Liver (tissue), 9 donors: Measurements from ENCODE around the gene APOBEC3H. TPM values are rescaled to one million over a fixed set of nuclear protein-coding genes. Genes with fewer than 3 reads are reported as not detected.
"Not testable (repeated sequence)": the region's sequence is repeated elsewhere in the genome, so short reads cannot be mapped to it uniquely, and the experiment has no call there.

Source experiments
- DNase-seq: peaks from one replicate; pipeline ENCODE4 v3.0.0-alpha.2; 2017; ENCODE audit warnings: low spot score
- H3K27ac ChIP-seq, 2 donors: one replicate each; pipeline ENCODE4 v1.7.0; 2013; ENCODE audit warnings: inconsistent platforms in 2 of 2, low read length in 2 of 2, control low read depth in 1 of 2, low read depth in 1 of 2, mild to moderate bottlenecking in 1 of 2
- H3K27me3 ChIP-seq, 4 donors: one replicate each; pipeline versions ENCODE4 v1.6.1 to v1.7.0; 2013; ENCODE audit warnings: low read length in 3 of 4, inconsistent platforms in 1 of 4, mild to moderate bottlenecking in 1 of 4, moderate library complexity in 1 of 4; ENCODE audit not compliant: control insufficient read depth in 4 of 4, insufficient read depth in 4 of 4
- H3K36me3 ChIP-seq, 4 donors: one replicate each; pipeline versions ENCODE4 v1.6.1 to v1.7.0; 2013; ENCODE audit warnings: low read length in 3 of 4, mild to moderate bottlenecking in 3 of 4, low read depth in 1 of 4, moderate library complexity in 1 of 4; ENCODE audit not compliant: control insufficient read depth in 4 of 4, insufficient read depth in 3 of 4
- H3K4me1 ChIP-seq, 4 donors: one replicate each; pipeline versions ENCODE4 v1.6.1 to v1.7.0; 2013; ENCODE audit warnings: low read length in 3 of 4, mild to moderate bottlenecking in 3 of 4, moderate library complexity in 1 of 4; ENCODE audit not compliant: control insufficient read depth in 4 of 4, insufficient read depth in 4 of 4
- H3K4me3 ChIP-seq, 3 donors: one replicate each; pipeline versions ENCODE4 v1.6.1 to v1.7.0; 2013; ENCODE audit warnings: low read length in 3 of 3, control low read depth in 1 of 3, low read depth in 1 of 3, mild to moderate bottlenecking in 1 of 3
- H3K9ac ChIP-seq, 2 donors: one replicate each; pipeline ENCODE4 v1.7.0; 2013; ENCODE audit warnings: low read length in 2 of 2, mild to moderate bottlenecking in 2 of 2, moderate library complexity in 2 of 2, control low read depth in 1 of 2, low read depth in 1 of 2
- H3K9me3 ChIP-seq, 4 donors: one replicate each; pipeline versions ENCODE4 v1.6.1 to v1.7.0; 2013; ENCODE audit warnings: low read length in 3 of 4; ENCODE audit not compliant: control insufficient read depth in 4 of 4
- FOXA1 ChIP-seq: IDR thresholded peaks from 2 replicates; pipeline ENCODE4 v1.6.1; 2016; ENCODE audit warnings: antibody characterized with exemption
- FOXA2 ChIP-seq: IDR thresholded peaks from 2 replicates; pipeline ENCODE4 v1.6.1; 2016; ENCODE audit warnings: antibody characterized with exemption
- HNF4G ChIP-seq: IDR thresholded peaks from 2 replicates; pipeline ENCODE4 v1.6.1; 2016; ENCODE audit warnings: antibody characterized with exemption
- RAD21 ChIP-seq, 2 donors: IDR thresholded peaks; 2 replicates each; pipeline ENCODE4 v1.6.1; 2016; ENCODE audit warnings: antibody characterized with exemption in 2 of 2, mild to moderate bottlenecking in 2 of 2
- RXRA ChIP-seq, 2 donors: IDR thresholded peaks; 2 replicates each; pipeline ENCODE4 v1.6.1; 2017 to 2018; ENCODE audit warnings: antibody characterized with exemption in 2 of 2, mild to moderate bottlenecking in 1 of 2
- SP1 ChIP-seq: IDR thresholded peaks from 2 replicates; pipeline ENCODE4 v1.6.1; 2018; ENCODE audit warnings: antibody characterized with exemption, mild to moderate bottlenecking
- WGBS: extraction: QIAGEN DNeasy Blood & Tissue Kit; methylation state at CpG from one replicate; pipeline ENCODE4 v1.1.7; 2013; 5-methylcytosine and 5-hydroxymethylcytosine counted together
- polyA plus RNA-seq, 2 donors: library from polyadenylated mRNA; stranded (reverse) in 1 of 2; unstranded in 1 of 2; fragments of 200-250 nt in 1 of 2; fragments of >200 nt in 1 of 2; fragmentation: Nextera tagmentation in 1 of 2; extraction: Ambion mirVana in 1 of 2; gene quantifications; one replicate each; pipeline versions ENCODE4 v1.2.1 to v1.2.3, GENCODE V29; 2013 to 2015
- total RNA-seq, 2 donors: library from RNA; depleted of rRNA; stranded (reverse); fragments of >200 nt; gene quantifications; one replicate each; pipeline ENCODE4 v1.2.3, GENCODE V29; 2014
- TF ChIP-seq, protein P1 (sequence below): fragments of 150-350 bp; IDR thresholded peaks from 2 replicates; pipeline ENCODE4 v1.5.1; 2017; ENCODE audit warnings: improper control_type of control experiment, low read depth, low read length; ENCODE audit not compliant: missing input control
- TF ChIP-seq, protein P2 (sequence below): IDR thresholded peaks from 2 replicates; pipeline ENCODE4 v1.6.1; 2016; ENCODE audit warnings: antibody characterized with exemption
- TF ChIP-seq, protein P3 (sequence below): IDR thresholded peaks from 2 replicates; pipeline ENCODE4 v1.6.1; 2016; ENCODE audit warnings: antibody characterized with exemption
- TF ChIP-seq, protein P4 (sequence below): IDR thresholded peaks from 2 replicates; pipeline ENCODE4 v1.6.1; 2016; ENCODE audit warnings: antibody characterized with exemption, mild to moderate bottlenecking
- donor health status: healthy.
- donor health status: healthy.
- donor health status: healthy.
- donor health status: healthy.
- donor health status: healthy.

Gene APOBEC3H
- not detected for total RNA-seq
- under 1 TPM in 1 of 2 donors, not detected in 1; 0.25 TPM for polyA plus RNA-seq

DNA sequence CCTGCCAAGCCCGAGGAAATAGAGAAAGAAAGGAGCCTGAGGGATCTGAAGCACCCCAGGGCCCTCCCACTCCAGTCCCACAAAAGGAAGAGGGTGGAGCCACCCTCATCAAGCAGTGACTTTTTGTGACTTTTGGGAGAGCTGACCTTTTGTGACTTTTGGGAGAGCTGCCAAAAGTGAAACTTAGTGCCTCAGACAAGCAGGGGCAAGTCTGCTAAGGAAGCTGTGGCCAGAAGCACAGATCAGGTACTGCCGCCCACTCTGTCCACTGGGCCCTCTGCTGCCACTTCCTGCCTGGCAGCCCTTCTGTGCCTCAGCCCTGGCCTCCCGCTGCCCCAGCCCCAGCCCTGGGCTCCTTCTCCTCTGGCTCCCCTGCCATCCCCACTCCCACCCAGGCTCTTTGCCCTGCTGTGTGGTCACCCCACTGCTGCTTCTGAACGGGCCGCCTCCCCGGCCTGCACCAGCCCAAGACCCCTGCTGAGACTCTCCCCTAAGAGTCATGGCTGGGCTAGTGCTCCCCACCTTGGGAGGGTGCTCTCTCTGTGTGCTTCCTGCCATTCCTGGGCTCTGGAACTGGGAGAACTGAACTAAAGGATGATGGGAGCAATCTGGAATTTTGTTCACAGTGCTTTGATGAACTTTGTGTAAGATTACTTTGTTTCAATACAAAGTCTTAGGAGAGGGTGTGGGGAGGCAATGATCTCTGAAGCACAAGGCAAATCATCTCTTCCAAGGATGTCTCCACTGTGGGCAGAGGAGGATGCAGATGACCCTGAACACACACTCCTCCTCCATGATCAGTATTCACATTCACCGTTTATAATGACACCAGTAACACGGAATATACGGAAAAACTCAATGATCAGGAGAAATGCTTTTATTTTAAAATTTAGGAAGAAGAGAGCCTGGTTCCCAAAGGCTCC, at the start of gene APOBEC3H:
Gene APOBEC3H (plus strand): TSS at position 147 of the 923 bp plus-strand sequence. CDS start 3,035 bp downstream, outside the sequence.
- H3K27ac ChIP-seq = no peak within 1 kb of the TSS
- no peak within 1 kb of the TSS for H3K9ac ChIP-seq
- peaks cover 0 to 2% (median 0%) of the 10 kb centered on the region in 4 donors for H3K4me1 ChIP-seq
- H3K27me3 ChIP-seq = no peaks in the 10 kb centered on the region
- no peak within 1 kb of the TSS for H3K4me3 ChIP-seq
- TF ChIP-seq SP1 (no peak), FOXA1 (no peak), HNF4G (no peak)
- TF ChIP-seq, protein P1, sequence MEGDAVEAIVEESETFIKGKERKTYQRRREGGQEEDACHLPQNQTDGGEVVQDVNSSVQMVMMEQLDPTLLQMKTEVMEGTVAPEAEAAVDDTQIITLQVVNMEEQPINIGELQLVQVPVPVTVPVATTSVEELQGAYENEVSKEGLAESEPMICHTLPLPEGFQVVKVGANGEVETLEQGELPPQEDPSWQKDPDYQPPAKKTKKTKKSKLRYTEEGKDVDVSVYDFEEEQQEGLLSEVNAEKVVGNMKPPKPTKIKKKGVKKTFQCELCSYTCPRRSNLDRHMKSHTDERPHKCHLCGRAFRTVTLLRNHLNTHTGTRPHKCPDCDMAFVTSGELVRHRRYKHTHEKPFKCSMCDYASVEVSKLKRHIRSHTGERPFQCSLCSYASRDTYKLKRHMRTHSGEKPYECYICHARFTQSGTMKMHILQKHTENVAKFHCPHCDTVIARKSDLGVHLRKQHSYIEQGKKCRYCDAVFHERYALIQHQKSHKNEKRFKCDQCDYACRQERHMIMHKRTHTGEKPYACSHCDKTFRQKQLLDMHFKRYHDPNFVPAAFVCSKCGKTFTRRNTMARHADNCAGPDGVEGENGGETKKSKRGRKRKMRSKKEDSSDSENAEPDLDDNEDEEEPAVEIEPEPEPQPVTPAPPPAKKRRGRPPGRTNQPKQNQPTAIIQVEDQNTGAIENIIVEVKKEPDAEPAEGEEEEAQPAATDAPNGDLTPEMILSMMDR = no peak
- 69% methylated on average over 9 of the region's 9 CpGs for WGBS
- no peaks in the 10 kb centered on the region for H3K9me3 ChIP-seq
- H3K36me3 ChIP-seq = no peaks in the 10 kb centered on the region
- DNase-seq = no peak

DNA sequence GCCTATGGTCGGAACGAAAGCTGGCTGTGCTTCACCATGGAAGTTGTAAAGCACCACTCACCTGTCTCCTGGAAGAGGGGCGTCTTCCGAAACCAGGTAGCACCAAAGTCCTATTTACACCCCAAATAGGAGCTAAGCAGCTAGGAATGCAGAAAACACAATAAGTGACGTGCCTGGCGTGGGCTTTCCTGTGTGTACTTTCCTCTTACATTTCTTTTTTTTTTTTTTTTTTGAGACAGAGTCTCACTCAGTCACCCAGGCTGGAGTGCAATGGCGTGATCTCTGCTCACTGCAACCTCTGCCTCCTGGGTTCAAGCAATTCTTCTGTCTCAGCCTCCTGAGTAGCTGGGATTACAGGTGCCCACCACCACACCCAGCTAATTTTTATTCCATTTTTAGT, 47.6 kb upstream of the APOBEC3H start:
- WGBS = 85% methylated on average over 7 of the region's 7 CpGs
- DNase-seq, H3K4me1 ChIP-seq, H3K9me3 ChIP-seq, H3K9ac ChIP-seq, H3K4me3 ChIP-seq, H3K36me3 ChIP-seq, H3K27ac ChIP-seq, H3K27me3 ChIP-seq: not testable (repeated sequence)

DNA sequence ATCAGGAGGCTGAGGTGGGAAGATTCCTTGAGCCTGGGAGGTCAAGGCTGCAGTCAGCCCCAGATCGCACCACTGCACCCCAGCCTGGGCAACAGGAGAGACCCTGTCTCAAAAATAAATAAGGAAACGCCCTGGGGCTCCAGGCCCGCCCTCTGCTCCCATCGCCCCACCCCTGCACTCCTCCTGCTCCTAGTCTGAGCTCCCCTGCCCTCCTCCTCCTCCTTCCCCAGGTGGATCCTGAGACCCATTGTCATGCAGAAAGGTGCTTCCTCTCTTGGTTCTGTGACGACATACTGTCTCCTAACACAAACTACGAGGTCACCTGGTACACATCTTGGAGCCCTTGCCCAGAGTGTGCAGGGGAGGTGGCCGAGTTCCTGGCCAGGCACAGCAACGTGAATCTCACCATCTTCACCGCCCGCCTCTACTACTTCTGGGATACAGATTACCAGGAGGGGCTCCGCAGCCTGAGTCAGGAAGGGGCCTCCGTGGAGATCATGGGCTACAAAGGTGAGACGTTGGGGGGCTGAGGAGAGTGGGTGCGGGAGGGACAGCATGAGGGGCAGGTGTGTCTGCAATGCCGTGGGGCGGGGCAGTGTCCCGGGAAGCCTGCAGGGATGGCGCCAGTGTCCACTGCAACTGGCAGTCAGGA, 45.1 kb upstream of the APOBEC3H start:
- H3K9ac ChIP-seq, H3K4me1 ChIP-seq, H3K27ac ChIP-seq, H3K4me3 ChIP-seq, H3K9me3 ChIP-seq, H3K36me3 ChIP-seq, H3K27me3 ChIP-seq, DNase-seq: not testable (repeated sequence)
- WGBS = 81% methylated on average over 16 of the region's 18 CpGs

DNA sequence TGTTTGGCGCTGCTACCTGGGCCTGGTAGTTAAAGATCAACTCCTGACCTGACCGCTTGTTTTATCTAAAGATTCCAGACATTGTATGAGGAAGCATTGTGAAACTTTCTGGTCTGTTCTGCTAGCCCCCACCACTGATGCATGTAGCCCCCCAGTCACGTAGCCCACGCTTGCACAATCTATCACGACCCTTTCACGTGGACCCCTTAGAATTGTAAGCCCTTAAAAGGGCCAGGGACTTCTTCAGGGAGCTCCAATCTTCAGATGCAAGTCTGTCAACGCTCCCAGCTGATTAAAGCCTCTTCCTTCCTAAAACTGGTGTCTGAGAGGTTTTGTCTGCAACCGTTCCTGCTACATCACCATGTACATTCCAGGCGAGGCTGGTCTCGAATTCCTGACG, 41.4 kb upstream of the APOBEC3H start:
- Histone ChIP-seq H3K4me3 (no peak overlapping the region), H3K27me3 (no peaks in the 10 kb centered on the region), H3K9me3 (no peaks in the 10 kb centered on the region), H3K27ac (no peak overlapping the region), H3K4me1 (peaks cover 0 to 2% (median 0%) of the 10 kb centered on the region in 4 donors), H3K9ac (no peak overlapping the region), H3K36me3 (no peaks in the 10 kb centered on the region)
- DNase-seq = no peak
- TF ChIP-seq FOXA1 (no peak), RXRA (IDR thresholded peaks at IDR 0.05) (no peak), RAD21 (IDR thresholded peaks at IDR 0.05) (no peak), FOXA2 (no peak)
- TF ChIP-seq, protein P2, sequence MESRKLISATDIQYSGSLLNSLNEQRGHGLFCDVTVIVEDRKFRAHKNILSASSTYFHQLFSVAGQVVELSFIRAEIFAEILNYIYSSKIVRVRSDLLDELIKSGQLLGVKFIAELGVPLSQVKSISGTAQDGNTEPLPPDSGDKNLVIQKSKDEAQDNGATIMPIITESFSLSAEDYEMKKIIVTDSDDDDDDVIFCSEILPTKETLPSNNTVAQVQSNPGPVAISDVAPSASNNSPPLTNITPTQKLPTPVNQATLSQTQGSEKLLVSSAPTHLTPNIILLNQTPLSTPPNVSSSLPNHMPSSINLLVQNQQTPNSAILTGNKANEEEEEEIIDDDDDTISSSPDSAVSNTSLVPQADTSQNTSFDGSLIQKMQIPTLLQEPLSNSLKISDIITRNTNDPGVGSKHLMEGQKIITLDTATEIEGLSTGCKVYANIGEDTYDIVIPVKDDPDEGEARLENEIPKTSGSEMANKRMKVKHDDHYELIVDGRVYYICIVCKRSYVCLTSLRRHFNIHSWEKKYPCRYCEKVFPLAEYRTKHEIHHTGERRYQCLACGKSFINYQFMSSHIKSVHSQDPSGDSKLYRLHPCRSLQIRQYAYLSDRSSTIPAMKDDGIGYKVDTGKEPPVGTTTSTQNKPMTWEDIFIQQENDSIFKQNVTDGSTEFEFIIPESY = no peak
- TF ChIP-seq, protein P3, sequence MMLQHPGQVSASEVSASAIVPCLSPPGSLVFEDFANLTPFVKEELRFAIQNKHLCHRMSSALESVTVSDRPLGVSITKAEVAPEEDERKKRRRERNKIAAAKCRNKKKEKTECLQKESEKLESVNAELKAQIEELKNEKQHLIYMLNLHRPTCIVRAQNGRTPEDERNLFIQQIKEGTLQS = no peak
- TF ChIP-seq, protein P1 = no peak
- TF ChIP-seq, protein P4, sequence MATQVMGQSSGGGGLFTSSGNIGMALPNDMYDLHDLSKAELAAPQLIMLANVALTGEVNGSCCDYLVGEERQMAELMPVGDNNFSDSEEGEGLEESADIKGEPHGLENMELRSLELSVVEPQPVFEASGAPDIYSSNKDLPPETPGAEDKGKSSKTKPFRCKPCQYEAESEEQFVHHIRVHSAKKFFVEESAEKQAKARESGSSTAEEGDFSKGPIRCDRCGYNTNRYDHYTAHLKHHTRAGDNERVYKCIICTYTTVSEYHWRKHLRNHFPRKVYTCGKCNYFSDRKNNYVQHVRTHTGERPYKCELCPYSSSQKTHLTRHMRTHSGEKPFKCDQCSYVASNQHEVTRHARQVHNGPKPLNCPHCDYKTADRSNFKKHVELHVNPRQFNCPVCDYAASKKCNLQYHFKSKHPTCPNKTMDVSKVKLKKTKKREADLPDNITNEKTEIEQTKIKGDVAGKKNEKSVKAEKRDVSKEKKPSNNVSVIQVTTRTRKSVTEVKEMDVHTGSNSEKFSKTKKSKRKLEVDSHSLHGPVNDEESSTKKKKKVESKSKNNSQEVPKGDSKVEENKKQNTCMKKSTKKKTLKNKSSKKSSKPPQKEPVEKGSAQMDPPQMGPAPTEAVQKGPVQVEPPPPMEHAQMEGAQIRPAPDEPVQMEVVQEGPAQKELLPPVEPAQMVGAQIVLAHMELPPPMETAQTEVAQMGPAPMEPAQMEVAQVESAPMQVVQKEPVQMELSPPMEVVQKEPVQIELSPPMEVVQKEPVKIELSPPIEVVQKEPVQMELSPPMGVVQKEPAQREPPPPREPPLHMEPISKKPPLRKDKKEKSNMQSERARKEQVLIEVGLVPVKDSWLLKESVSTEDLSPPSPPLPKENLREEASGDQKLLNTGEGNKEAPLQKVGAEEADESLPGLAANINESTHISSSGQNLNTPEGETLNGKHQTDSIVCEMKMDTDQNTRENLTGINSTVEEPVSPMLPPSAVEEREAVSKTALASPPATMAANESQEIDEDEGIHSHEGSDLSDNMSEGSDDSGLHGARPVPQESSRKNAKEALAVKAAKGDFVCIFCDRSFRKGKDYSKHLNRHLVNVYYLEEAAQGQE = no peak
- 93% methylated on average over 11 of the region's 11 CpGs for WGBS
